HUES48 (cell line): ENCODE measurements around the gene RSBN1L.

ENCODE experiments used
- H3K27ac ChIP-seq: one replicate; pipeline ENCODE4 v1.7.0; 2013; ENCODE audit warnings: low read depth, low read length, inconsistent platforms
- H3K27me3 ChIP-seq: 2 replicates; pipeline ENCODE4 v1.6.1; 2013; ENCODE audit warnings: mild to moderate bottlenecking, low read length; ENCODE audit not compliant: control insufficient read depth, insufficient read depth
- H3K36me3 ChIP-seq: 2 replicates; pipeline ENCODE4 v1.6.1; 2013; ENCODE audit warnings: low read length; ENCODE audit not compliant: control insufficient read depth, insufficient read depth
- H3K4me1 ChIP-seq: 2 replicates; pipeline ENCODE4 v1.6.1; 2013; ENCODE audit warnings: mild to moderate bottlenecking, low read length; ENCODE audit not compliant: control insufficient read depth, insufficient read depth
- H3K4me3 ChIP-seq: 2 replicates; pipeline ENCODE4 v1.5.1; 2013; ENCODE audit warnings: mild to moderate bottlenecking, low read depth, low read length
- H3K9ac ChIP-seq: 2 replicates; pipeline ENCODE4 v1.6.1; 2013; ENCODE audit warnings: mild to moderate bottlenecking, low read depth, low read length, moderate library complexity
- H3K9me3 ChIP-seq: 2 replicates; pipeline ENCODE4 v1.6.1; 2013; ENCODE audit warnings: low read length; ENCODE audit not compliant: control insufficient read depth, insufficient read depth

Gene RSBN1L

GRCh38 chr7:77731716-77732115 is 35.5 kb downstream of the RSBN1L start:
- Histone ChIP-seq H3K9ac (no peak overlapping the region), H3K36me3 (peaks cover 4% of the 10 kb centered on the region; the same call in 1 of the 2 replicates), H3K9me3 (no peaks in the 10 kb centered on the region), H3K27me3 (no peaks in the 10 kb centered on the region), H3K27ac (no peak overlapping the region), H3K4me1 (peaks cover 27% of the 10 kb centered on the region), H3K4me3 (no peak overlapping the region)

DNA sequence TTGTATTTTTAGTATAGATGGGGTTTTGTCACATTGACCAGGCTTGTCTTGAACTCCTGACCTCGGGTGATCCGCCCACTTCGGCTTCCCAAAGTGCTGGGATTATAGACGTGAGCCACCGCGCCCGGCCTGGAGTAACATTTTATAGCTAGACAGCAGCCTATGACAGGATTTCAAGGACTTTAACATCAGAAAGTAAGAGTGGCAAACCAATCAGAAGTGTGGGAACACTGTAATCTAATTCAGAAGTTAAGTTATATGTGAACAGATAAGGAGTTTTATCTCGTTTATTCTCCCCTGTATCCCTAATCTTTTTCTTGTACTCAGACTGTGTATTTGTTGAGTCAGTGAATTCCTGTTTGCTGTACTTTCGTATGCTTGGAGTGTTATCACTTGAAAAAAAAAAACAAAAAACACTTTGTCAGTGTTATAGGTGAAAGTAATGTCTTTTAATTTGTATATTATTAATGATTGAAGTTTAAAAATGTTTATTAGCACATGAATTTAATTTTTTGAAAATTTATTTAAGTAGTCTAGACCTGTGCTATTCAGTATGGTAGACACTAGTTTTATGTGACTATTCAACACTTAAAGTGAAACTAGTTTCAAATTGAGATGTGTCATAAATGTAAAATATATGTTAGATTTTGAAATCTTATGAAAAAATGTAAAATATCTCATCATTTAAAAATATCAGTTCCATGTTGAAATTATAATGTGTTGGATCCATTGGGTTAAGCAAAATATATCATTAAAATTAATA is 38.6 kb downstream of the RSBN1L start:
- Histone ChIP-seq H3K4me1 (peaks cover 6% of the 10 kb centered on the region; the same call in 1 of the 2 replicates), H3K36me3 (peaks cover 26% of the 10 kb centered on the region; the same call in 1 of the 2 replicates), H3K27ac (no peak overlapping the region), H3K9me3 (no peaks in the 10 kb centered on the region), H3K4me3 (no peak overlapping the region), H3K27me3 (no peaks in the 10 kb centered on the region), H3K9ac (no peak overlapping the region)

DNA sequence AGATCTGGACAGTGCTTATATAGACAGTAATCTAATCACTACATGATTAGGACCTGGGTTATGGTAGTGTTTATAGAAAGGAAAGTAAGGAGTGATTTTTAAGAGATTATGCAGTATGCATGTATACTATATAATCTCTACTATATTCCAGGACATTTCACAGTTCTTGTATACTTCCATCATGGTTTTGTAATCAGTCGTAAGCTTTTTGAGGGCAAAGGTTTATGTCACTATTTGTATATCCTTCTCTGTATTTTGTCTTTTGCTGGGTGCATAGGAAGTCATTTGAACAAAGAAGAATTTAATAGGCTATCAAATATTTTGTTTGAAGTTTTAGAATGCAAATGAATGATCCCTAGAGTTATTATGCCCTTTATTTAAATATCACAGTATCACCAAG is 39.2 kb downstream of the RSBN1L start:
- Histone ChIP-seq H3K27me3 (no peaks in the 10 kb centered on the region), H3K36me3 (peaks cover 26% of the 10 kb centered on the region; the same call in 1 of the 2 replicates), H3K9me3 (no peaks in the 10 kb centered on the region), H3K27ac (no peak overlapping the region), H3K4me1 (peaks cover under 1% of the 10 kb centered on the region; the same call in 1 of the 2 replicates), H3K9ac (no peak overlapping the region), H3K4me3 (no peak overlapping the region)

DNA sequence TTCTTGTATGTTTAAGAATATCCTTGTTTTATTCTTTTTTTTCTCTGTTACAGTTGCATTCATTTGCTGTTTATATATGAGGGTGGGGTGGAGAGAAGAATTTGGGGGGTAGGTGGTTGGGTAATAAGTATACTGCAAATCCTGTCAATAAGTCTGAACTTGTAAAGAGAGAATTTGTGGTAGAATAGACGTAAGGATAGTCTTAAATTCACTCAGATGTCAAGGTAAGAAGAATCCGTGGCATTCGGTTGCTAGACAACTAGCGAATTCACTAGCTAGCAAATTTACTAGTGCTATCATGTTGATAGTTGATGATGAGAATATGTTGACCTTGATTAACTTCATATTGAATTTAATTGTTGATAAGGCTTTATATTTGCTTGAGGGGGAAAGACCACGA is 40.7 kb downstream of the RSBN1L start:
- Histone ChIP-seq H3K9ac (no peak overlapping the region), H3K27me3 (no peaks in the 10 kb centered on the region)

GRCh38 chr7:77738382-77738781 is 42.1 kb downstream of the RSBN1L start:
- H3K4me3 ChIP-seq: no peak overlapping the region
- H3K9ac ChIP-seq: no peak overlapping the region
- peaks cover 29% of the 10 kb centered on the region; the same call in 1 of the 2 replicates for H3K36me3 ChIP-seq
- no peaks in the 10 kb centered on the region for H3K9me3 ChIP-seq
- no peaks in the 10 kb centered on the region; the same call in 1 of the 2 replicates for H3K4me1 ChIP-seq
- no peaks in the 10 kb centered on the region for H3K27me3 ChIP-seq
- no peak overlapping the region for H3K27ac ChIP-seq

More for the DNA sequence above, 40.7 kb downstream of the RSBN1L start:
- H3K4me3 ChIP-seq: no peak overlapping the region
- H3K9me3 ChIP-seq: no peaks in the 10 kb centered on the region
- H3K36me3 ChIP-seq: peaks cover 29% of the 10 kb centered on the region; the same call in 1 of the 2 replicates
- H3K27ac ChIP-seq: no peak overlapping the region
- no peaks in the 10 kb centered on the region; the same call in 1 of the 2 replicates for H3K4me1 ChIP-seq

DNA sequence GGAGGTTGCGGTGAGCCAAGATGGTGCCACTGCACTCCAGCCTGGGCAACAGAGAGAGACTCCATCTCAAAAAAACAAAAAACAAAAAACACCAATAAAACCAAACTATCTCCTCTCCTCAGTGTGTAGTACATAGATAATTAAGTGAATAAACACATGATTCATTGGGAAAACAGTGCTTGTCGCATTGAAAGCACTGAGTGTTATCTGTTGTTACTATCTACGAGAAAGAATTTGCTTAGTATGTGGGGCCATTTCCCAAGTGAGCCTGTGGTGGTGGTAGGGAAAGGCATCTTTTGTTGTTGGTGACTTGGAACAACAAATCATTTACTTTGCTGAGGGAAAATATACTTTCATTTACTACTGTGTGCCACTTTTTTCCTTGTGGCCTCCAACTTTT is 42.6 kb downstream of the RSBN1L start:
- Histone ChIP-seq H3K9me3 (no peaks in the 10 kb centered on the region), H3K36me3 (peaks cover 29% of the 10 kb centered on the region; the same call in 1 of the 2 replicates), H3K27ac (peak overlapping the region; percentile 18), H3K4me1 (no peaks in the 10 kb centered on the region; the same call in 1 of the 2 replicates), H3K27me3 (no peaks in the 10 kb centered on the region), H3K9ac (no peak overlapping the region), H3K4me3 (no peak overlapping the region)

DNA sequence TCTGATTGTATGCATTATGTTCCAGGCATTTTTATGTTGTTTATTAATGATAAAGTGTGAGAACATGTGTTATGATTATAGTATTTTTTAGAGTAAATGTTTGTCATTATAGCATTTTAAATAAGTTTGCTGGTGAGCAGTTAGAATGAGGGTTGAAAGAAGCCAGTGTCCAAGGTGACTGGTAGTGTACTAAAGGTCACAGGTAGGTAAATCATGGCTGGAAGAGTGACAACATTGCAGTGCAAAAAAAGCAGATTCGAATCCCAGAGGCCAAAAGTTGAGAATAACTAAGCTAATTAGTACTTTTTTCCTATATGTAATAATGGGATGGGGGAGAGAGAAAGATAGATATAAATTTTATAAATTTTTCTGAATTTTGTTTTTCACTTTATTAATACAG is 44.0 kb downstream of the RSBN1L start:
- Histone ChIP-seq H3K27ac (no peak overlapping the region), H3K4me3 (no peak overlapping the region), H3K9ac (no peak overlapping the region), H3K27me3 (no peaks in the 10 kb centered on the region), H3K9me3 (no peaks in the 10 kb centered on the region), H3K4me1 (no peaks in the 10 kb centered on the region), H3K36me3 (peaks cover 29% of the 10 kb centered on the region; the same call in 1 of the 2 replicates)

DNA sequence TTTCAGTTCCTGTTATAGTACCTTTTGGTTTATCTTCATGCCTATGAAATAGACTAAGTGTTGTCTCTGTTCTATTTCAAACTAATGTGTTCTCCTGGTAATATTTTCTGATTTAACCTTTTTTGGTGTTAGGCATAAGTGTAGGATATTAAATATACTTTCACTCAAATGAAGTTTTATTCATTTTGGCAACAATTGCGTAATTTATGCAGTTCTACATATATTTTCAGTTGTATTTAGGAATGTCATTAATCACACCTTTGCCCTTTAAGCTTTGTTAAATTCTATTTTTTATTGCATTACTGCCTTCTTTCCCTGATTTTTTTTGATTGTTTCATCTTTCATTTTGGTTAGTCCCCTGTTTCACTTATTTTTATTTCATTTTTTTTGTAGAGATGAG is 47.3 kb downstream of the RSBN1L start:
- no peak overlapping the region for H3K9ac ChIP-seq
- H3K4me1 ChIP-seq: no peaks in the 10 kb centered on the region
- H3K9me3 ChIP-seq: no peaks in the 10 kb centered on the region
- no peak overlapping the region for H3K27ac ChIP-seq
- H3K36me3 ChIP-seq: 0 out of 2 replicates have a peak, but pooled peaks cover 8% of the 10 kb centered on the region
- H3K4me3 ChIP-seq: no peak overlapping the region
- no peaks in the 10 kb centered on the region for H3K27me3 ChIP-seq

DNA sequence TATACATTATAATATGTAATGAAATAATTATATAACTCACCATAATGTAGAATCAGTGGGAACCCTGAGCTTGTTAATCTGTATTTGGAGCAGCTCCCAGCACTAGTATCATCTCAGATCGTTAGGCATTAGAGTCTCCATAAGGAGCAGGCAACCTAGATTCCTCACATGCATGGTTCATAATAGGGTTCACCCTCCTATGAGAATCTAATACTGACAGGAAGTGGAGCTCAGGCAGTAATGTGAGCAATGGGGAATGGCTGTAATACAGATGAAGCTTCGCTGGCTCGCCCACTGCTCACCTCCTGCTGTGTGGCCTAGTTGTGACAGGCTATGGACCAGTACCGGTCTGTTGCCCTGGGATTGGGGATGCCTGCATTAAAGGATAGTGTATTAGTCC is 49.5 kb downstream of the RSBN1L start:
- Histone ChIP-seq H3K27me3 (no peaks in the 10 kb centered on the region), H3K4me1 (no peaks in the 10 kb centered on the region), H3K9ac (no peak overlapping the region), H3K27ac (no peak overlapping the region), H3K36me3 (peaks cover 14% of the 10 kb centered on the region; the same call in 1 of the 2 replicates), H3K9me3 (no peaks in the 10 kb centered on the region), H3K4me3 (no peak overlapping the region)

DNA sequence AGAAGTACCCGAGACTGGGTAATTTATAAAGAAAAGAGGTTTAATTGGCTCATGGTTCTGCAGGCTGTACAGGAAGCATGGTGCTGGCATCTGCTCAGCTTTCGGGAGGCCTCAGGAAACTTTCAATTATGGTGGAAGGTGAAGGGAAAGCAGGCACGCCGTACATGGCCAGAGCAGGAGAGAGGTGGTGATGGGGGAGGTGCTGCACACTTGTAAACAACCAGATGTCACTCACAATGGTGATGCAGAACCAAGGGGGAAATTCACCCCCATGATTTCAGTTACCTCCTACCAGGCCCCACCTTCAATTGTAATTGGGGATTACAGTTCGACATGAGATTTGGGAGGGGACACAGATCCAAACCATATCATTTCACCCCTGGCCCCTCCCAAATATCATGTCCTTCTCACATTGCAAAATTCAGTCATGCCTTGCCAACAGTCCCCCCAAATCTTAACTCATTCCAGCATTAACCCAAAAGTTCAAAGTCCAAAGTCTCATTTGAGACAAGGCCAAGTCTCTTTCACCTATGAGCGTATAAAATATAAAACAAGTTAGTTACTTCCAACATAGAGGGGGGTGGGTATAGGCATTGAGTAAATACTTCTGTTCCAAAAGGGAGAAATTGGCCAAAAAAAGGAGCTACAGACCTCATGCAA is 50.0 kb downstream of the RSBN1L start:
- H3K4me3 ChIP-seq: no peak overlapping the region
- no peaks in the 10 kb centered on the region for H3K4me1 ChIP-seq
- no peaks in the 10 kb centered on the region for H3K9me3 ChIP-seq
- H3K27me3 ChIP-seq: no peaks in the 10 kb centered on the region
- H3K9ac ChIP-seq: no peak overlapping the region
- peaks cover 18% of the 10 kb centered on the region; the same call in 1 of the 2 replicates for H3K36me3 ChIP-seq
- H3K27ac ChIP-seq: no peak overlapping the region

GRCh38 chr7:77746824-77747165 is 50.5 kb downstream of the RSBN1L start:
- H3K27ac ChIP-seq: no peak overlapping the region
- no peak overlapping the region for H3K9ac ChIP-seq
- H3K36me3 ChIP-seq: peaks cover 21% of the 10 kb centered on the region; the same call in 1 of the 2 replicates
- no peaks in the 10 kb centered on the region for H3K9me3 ChIP-seq
- no peaks in the 10 kb centered on the region for H3K4me1 ChIP-seq
- no peak overlapping the region for H3K4me3 ChIP-seq
- no peaks in the 10 kb centered on the region for H3K27me3 ChIP-seq
